ENCODE results near the gene TSPAN4. TPM values are rescaled to one million over a fixed set of nuclear protein-coding genes. Genes with fewer than 3 reads are reported as not detected.

TSPAN4 gene
- total RNA-seq, 4 donors from 2014 or later: 57.3 to 88.3 (median 70.7) TPM

GRCh38 chr11:810040-810567 is 32.5 kb upstream of the TSPAN4 start:
- peak overlapping the region; percentile 96 for H3K4me3 ChIP-seq (ENCODE audit: low read depth, poor library complexity, severe bottlenecking)
- no peak for DNase-seq (ENCODE audit: low spot score in 2 of 2)
- TF ChIP-seq POLR2A (IDR thresholded peaks at IDR 0.05): no peak
- no peak for TF ChIP-seq CTCF (IDR thresholded peaks at IDR 0.05)
- WGBS, 2 donors: 0 to 3% methylated on average over 17 to 49 of the region's 55 CpGs
- intact Hi-C loops (cut with DNase I; ENCODE audit: low total_unique reads): no loop called here

- intact Hi-C loops (cut with DNase I; ENCODE audit: low total_unique reads): no loop called here
- WGBS, 2 donors: 66 to 69% methylated on average over 14 of the region's 14 CpGs
- DNase-seq (ENCODE audit: low spot score in 2 of 2): no peak
- TF ChIP-seq CTCF (IDR thresholded peaks at IDR 0.05): no peak
- no peak for TF ChIP-seq POLR2A (IDR thresholded peaks at IDR 0.05)
- no peak overlapping the region for H3K4me3 ChIP-seq (ENCODE audit: low read depth, poor library complexity, severe bottlenecking)
These were observed 31.0 kb upstream of the TSPAN4 start for GRCh38 chr11:811446-812245.

DNA sequence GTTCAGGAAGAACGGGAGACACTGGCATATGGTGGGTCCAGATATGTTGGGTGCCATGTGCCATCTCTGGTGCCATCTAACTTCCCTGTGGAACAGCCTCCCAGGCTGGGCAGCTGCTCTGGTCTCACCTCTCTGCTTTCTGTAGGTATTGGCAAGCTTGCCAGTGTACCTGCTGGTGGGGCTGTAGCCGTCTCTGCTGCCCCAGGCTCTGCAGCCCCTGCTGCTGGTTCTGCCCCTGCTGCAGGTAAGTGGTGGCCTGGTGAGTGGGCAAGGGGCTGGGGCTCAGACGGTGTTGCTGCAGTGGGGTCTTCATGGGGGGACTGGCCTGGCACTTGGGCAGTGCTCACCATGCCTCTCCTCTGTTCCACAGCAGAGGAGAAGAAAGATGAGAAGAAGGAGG is 30.3 kb upstream of the TSPAN4 start:
- no peak for TF ChIP-seq CTCF (IDR thresholded peaks at IDR 0.05)
- TF ChIP-seq POLR2A (IDR thresholded peaks at IDR 0.05): no peak
- 72 to 81% methylated on average over 2 to 3 of the region's 3 CpGs for WGBS, 2 donors
- intact Hi-C loops (cut with DNase I; ENCODE audit: low total_unique reads): no loop called here
- H3K4me3 ChIP-seq (ENCODE audit: low read depth, poor library complexity, severe bottlenecking): no peak overlapping the region
- no peak for DNase-seq (ENCODE audit: low spot score in 2 of 2)

- TF ChIP-seq POLR2A (IDR thresholded peaks at IDR 0.05) (no peak), CTCF (IDR thresholded peaks at IDR 0.05) (no peak)
- no peak overlapping the region for H3K4me3 ChIP-seq (ENCODE audit: low read depth, poor library complexity, severe bottlenecking)
- 81 to 83% methylated on average over 6 of the region's 6 CpGs for WGBS, 2 donors
- intact Hi-C loops (cut with DNase I; ENCODE audit: low total_unique reads): no loop called here
- no peak for DNase-seq (ENCODE audit: low spot score in 2 of 2)
These were observed 29.6 kb upstream of the TSPAN4 start for GRCh38 chr11:813072-813455.

DNA sequence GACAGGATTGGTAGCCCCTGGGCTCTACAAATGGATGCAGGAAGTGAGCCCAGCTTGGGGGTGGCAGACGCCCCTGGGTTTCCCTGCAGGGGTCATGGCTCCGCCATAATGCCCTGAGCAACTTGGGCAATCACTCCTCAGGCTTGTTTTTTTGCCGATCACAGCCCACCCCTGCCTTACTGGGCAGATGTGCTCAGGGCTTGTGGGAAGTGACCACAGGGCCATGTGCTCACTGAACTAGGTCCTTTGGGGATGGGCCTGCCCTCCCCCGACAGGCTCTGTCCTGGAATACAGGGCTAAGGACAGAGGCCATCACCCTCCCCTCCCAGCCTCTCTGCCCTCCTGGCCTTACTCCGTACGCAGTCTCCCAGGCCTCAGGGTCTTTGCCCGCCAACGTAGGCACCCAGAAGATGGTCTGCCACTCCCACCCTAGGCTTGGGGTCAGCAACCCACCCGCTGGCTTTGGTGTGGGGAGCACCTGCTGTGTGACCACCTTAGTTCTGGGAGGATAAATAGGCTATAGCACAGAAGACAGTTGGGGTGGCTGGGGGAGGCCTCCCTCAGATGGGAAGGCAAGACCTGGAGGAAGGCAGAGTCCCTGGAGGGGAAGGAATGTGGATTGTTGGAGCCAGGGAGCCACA is 29.1 kb upstream of the TSPAN4 start:
- no peak overlapping the region for H3K4me3 ChIP-seq (ENCODE audit: low read depth, poor library complexity, severe bottlenecking)
- intact Hi-C loops (cut with DNase I; ENCODE audit: low total_unique reads): no loop called here
- WGBS, 2 donors: 69 to 80% methylated on average over 9 of the region's 9 CpGs
- TF ChIP-seq POLR2A (IDR thresholded peaks at IDR 0.05): no peak
- TF ChIP-seq CTCF (IDR thresholded peaks at IDR 0.05): no peak
- no peak for DNase-seq (ENCODE audit: low spot score in 2 of 2)

All from lower leg skin (tissue), 4 donors.